Heart left ventricle (tissue), 16 donors: Measurements from ENCODE around the gene KRT222. TPM values are rescaled to one million over a fixed set of nuclear protein-coding genes. Genes with fewer than 3 reads are reported as not detected.

Experiments
- ATAC-seq, 4 donors: fragments of 200-7000 bp; cut with Tn5 transposase; one replicate each; pipeline ENCODE4 v1.9.1; 2020 to 2022; ENCODE audit warnings: moderate library complexity in 4 of 4, mild to moderate bottlenecking in 3 of 4, moderate number of reproducible peaks in 1 of 4
- DNase-seq, 5 donors: peaks; one replicate each; pipeline ENCODE4 v3.0.0-alpha.2; 2020
- H3K27ac ChIP-seq, 12 donors: fragments of 200-600 bp; sonication (generic) in 4 of 12; one replicate each; pipeline versions ENCODE4 v1.5.0 to v1.8.0; 2016 to 2022; ENCODE audit warnings: mild to moderate bottlenecking in 2 of 12
- H3K27me3 ChIP-seq, 9 donors: fragments of 200-600 bp; sonication (generic) in 2 of 9; one replicate each; pipeline versions ENCODE4 v1.5.1 to v1.8.0; 2016 to 2022; ENCODE audit warnings: mild to moderate bottlenecking in 3 of 9
- H3K36me3 ChIP-seq, 9 donors: fragments of 200-600 bp; sonication (generic) in 2 of 9; one replicate each; pipeline versions ENCODE4 v1.5.0 to v1.8.0; 2018 to 2022; ENCODE audit warnings: mild to moderate bottlenecking in 2 of 9
- H3K4me1 ChIP-seq, 12 donors: fragments of 200-600 bp; sonication (generic) in 4 of 12; one replicate each; pipeline versions ENCODE4 v1.5.0 to v1.8.0; 2016 to 2022; ENCODE audit warnings: mild to moderate bottlenecking in 3 of 12
- H3K4me3 ChIP-seq, 12 donors: fragments of 200-600 bp; sonication (generic) in 4 of 12; one replicate each; pipeline versions ENCODE4 v1.5.0 to v1.8.0; 2017 to 2022; ENCODE audit warnings: mild to moderate bottlenecking in 9 of 12, moderate library complexity in 4 of 12
- H3K9me3 ChIP-seq, 12 donors: fragments of 200-600 bp; sonication (generic) in 4 of 12; one replicate each; pipeline versions ENCODE4 v1.5.0 to v1.8.0; 2016 to 2022; ENCODE audit warnings: mild to moderate bottlenecking in 1 of 12
- POLR2A ChIP-seq, 2 donors: fragments of 450-650 bp; IDR thresholded peaks; one replicate each; pipeline ENCODE4 v1.6.1; 2017; ENCODE audit warnings: antibody characterized with exemption in 2 of 2, mild to moderate bottlenecking in 2 of 2, moderate library complexity in 2 of 2
- WGBS, 4 donors: extraction: QIAGEN DNeasy Blood & Tissue Kit in 2 of 4; methylation state at CpG; one replicate each; pipeline versions ENCODE4 v1.1.5 to v1.1.7; 2013 to 2018; 5-methylcytosine and 5-hydroxymethylcytosine counted together
- intact Hi-C, 10 donors: fragments of 100-400 bp; cut with DNase I; formaldehyde crosslinking; loops; one replicate each; pipeline versions ENCODE4 v1.11.1 to v1.14.2; 2022
- polyA plus RNA-seq, 2 donors: library from polyadenylated mRNA; stranded (reverse); fragments of 200-250 nt; gene quantifications; one replicate each; pipeline ENCODE4 v1.2.3, GENCODE V29; 2013
- total RNA-seq, 9 donors: library from RNA; depleted of rRNA in 2 of 9; stranded (reverse); fragments of >200 nt in 2 of 9; fragmentation: NEBNext Ultra II Directional in 3 of 9; extraction: Animal tissue kit (Norgen Biotek cat#: 25700) in 3 of 9; gene quantifications; one replicate each; pipeline versions ENCODE4 v1.1.0 to v1.2.4, GENCODE V29; 2016 to 2023
- TF ChIP-seq, protein P1 (sequence below), 12 donors: fragments of 200-600 bp; sonication (generic) in 4 of 12; IDR thresholded peaks; one replicate each; pipeline versions ENCODE4 v1.5.0 to v1.8.0; 2018 to 2022; ENCODE audit warnings: antibody characterized with exemption in 12 of 12, mild to moderate bottlenecking in 5 of 12
- donor health status: ischemic (EF 13 %, LVEDD 7.1; RV severe dilation, severe dysfunction).
- donor health status: healthy with polysubstance abuse.
- donor health status: DM: no; HTN: yes; CAD: no.
- donor health status: DM: no; HTN: no; CAD: no.
- donor health status: ischemic (EF 25% LVEDD 6.9; RV normal size, moderate dysfunction).
- donor health status: ischemic (EF 25% LVEDD 5.7; RV mildly dilated, moderate dysfunction).
- donor health status: healthy.
- donor health status: DM: yes; HTN: yes; CAD: no.
- donor health status: ischemic (EF 35%, LVEDD 5.7; RV mildly dilated, moderate dysfunction).
- donor health status: nonischemic (EF 11% LVEDD 7.7; RV severe dilation, severe dysfunction).
- donor health status: DM: yes; HTN: yes; CAD: no.
- donor health status: PGD.
- donor health status: ischemic (EF 29% LVEDD 5.4; RV normal size, mild dysfunction).
- donor health status: nonischemic (EF 23%, LVEDD 6.1; RV moderate dilation, normal function).

Gene KRT222
- total and polyA plus RNA-seq, 11 donors = 0.25 to 1.3 (median 0.96) TPM; not detected in 6

DNA sequence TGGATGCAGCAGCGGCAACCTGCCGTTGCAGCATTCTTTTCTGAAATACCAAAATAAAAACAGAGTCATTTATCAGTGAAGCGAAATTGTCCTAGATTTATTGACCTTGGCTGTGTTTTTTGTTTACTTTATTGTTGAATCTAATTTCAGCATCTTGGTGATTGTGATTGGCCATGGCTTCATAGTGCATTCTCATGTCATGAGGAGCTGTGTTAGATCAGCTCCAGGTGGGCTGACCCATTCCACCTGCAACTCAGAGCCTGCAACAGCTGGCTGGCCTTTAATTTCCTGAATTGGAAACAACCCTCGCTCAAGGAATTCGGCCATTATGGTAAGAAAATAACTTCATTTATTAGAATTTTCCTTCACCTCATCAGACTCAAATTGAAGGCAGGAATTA is 22.1 kb upstream of the KRT222 start:
- Histone ChIP-seq H3K9me3 (no peaks in the 10 kb centered on the region), H3K27ac (no peak overlapping the region), H3K4me3 (no peak overlapping the region), H3K27me3 (peaks cover 0 to 9% (median 0%) of the 10 kb centered on the region in 9 donors), H3K36me3 (no peaks in the 10 kb centered on the region), H3K4me1 (no peaks in the 10 kb centered on the region)
- TF ChIP-seq, protein P1, sequence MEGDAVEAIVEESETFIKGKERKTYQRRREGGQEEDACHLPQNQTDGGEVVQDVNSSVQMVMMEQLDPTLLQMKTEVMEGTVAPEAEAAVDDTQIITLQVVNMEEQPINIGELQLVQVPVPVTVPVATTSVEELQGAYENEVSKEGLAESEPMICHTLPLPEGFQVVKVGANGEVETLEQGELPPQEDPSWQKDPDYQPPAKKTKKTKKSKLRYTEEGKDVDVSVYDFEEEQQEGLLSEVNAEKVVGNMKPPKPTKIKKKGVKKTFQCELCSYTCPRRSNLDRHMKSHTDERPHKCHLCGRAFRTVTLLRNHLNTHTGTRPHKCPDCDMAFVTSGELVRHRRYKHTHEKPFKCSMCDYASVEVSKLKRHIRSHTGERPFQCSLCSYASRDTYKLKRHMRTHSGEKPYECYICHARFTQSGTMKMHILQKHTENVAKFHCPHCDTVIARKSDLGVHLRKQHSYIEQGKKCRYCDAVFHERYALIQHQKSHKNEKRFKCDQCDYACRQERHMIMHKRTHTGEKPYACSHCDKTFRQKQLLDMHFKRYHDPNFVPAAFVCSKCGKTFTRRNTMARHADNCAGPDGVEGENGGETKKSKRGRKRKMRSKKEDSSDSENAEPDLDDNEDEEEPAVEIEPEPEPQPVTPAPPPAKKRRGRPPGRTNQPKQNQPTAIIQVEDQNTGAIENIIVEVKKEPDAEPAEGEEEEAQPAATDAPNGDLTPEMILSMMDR (IDR thresholded peaks at IDR 0.05) = no peak
- TF ChIP-seq POLR2A (IDR thresholded peaks at IDR 0.05) = no peak
- DNase-seq (no peak), ATAC-seq (no peak)
- intact Hi-C loops = no loop called here
- 85 to 91% (median 89%) methylated on average over 5 of the region's 5 CpGs for WGBS, 4 donors

- Histone ChIP-seq H3K27me3 (peaks cover 0 to 11% (median 0%) of the 10 kb centered on the region in 9 donors), H3K36me3 (no peaks in the 10 kb centered on the region), H3K27ac (no peak overlapping the region), H3K4me1 (no peaks in the 10 kb centered on the region), H3K4me3 (no peak overlapping the region), H3K9me3 (no peaks in the 10 kb centered on the region)
- 43 to 47% (median 46%) methylated on average over 4 of the region's 4 CpGs for WGBS, 4 donors
- ATAC-seq = no peak
- TF ChIP-seq POLR2A (IDR thresholded peaks at IDR 0.05) = no peak
- TF ChIP-seq, protein P1 (IDR thresholded peaks at IDR 0.05) = no peak
- intact Hi-C loops = no loop called here
- DNase-seq = no peak
These were observed 21.2 kb upstream of the KRT222 start for GRCh38 chr17:40686192-40686591.

- TF ChIP-seq, protein P1 (IDR thresholded peaks at IDR 0.05) = no peak
- TF ChIP-seq POLR2A (IDR thresholded peaks at IDR 0.05) = no peak
- Histone ChIP-seq H3K27me3 (peaks cover 0 to 33% (median 0%) of the 10 kb centered on the region in 9 donors), H3K9me3 (no peaks in the 10 kb centered on the region)
These were observed 16.0 kb upstream of the KRT222 start for GRCh38 chr17:40680998-40681397.

GRCh38 chr17:40679523-40679907 is 14.5 kb upstream of the KRT222 start:
- 87 to 91% (median 88%) methylated on average over 2 of the region's 2 CpGs for WGBS, 4 donors
- TF ChIP-seq, protein P1 (IDR thresholded peaks at IDR 0.05) = no peak
- no peak for TF ChIP-seq POLR2A (IDR thresholded peaks at IDR 0.05)
- Histone ChIP-seq H3K27me3 (peaks cover 0 to 37% (median 0%) of the 10 kb centered on the region in 9 donors), H3K27ac (no peak overlapping the region), H3K36me3 (no peaks in the 10 kb centered on the region), H3K4me1 (no peaks in the 10 kb centered on the region), H3K9me3 (no peaks in the 10 kb centered on the region), H3K4me3 (no peak overlapping the region)
- DNase-seq = no peak
- no peak for ATAC-seq
- intact Hi-C loops = no loop called here

More at GRCh38 chr17:40680998-40681397, 16.0 kb upstream of the KRT222 start:
- H3K4me3 ChIP-seq = no peak overlapping the region
- H3K36me3 ChIP-seq = no peaks in the 10 kb centered on the region
- H3K27ac ChIP-seq = no peak overlapping the region
- ATAC-seq (no peak), DNase-seq (no peak)
- intact Hi-C loops = no loop called here
- H3K4me1 ChIP-seq = no peaks in the 10 kb centered on the region
